CD14-positive monocyte (primary cell): ENCODE results near the gene ATP7A. TPM values are rescaled to one million over a fixed set of nuclear protein-coding genes. Genes with fewer than 3 reads are reported as not detected.

ENCODE experiments used
- DNase-seq, 3 donors: peaks; one replicate each; pipeline ENCODE4 v3.0.0-alpha.2; 2011 to 2022
- H2AFZ ChIP-seq: 2 replicates; pipeline ENCODE4 v1.6.0; 2012; ENCODE audit warnings: mild to moderate bottlenecking, low read depth, low read length, inconsistent platforms; ENCODE audit not compliant: insufficient read depth, poor library complexity, severe bottlenecking
- H3K27ac ChIP-seq, 2 donors: 1 replicate in 1 of 2; 2 replicates in 1 of 2; pipeline ENCODE4 v1.5.1; 2012 to 2013; ENCODE audit warnings: low read length in 2 of 2, control low read depth in 1 of 2, inconsistent platforms in 1 of 2, low read depth in 1 of 2, mild to moderate bottlenecking in 1 of 2
- H3K27me3 ChIP-seq, 2 donors: one replicate each; pipeline versions ENCODE4 v1.6.0 to v1.6.1; 2011 to 2013; ENCODE audit warnings: low read length in 2 of 2; ENCODE audit not compliant: control insufficient read depth in 2 of 2, insufficient read depth in 2 of 2
- H3K36me3 ChIP-seq, 2 donors: replicated peaks in 1 of 2; 1 replicate in 1 of 2; 2 replicates in 1 of 2; pipeline versions ENCODE4 v1.5.1 to v1.6.1; 2012 to 2013; ENCODE audit warnings: low read length in 2 of 2, control low read depth in 1 of 2, inconsistent platforms in 1 of 2, mild to moderate bottlenecking in 1 of 2; ENCODE audit not compliant: insufficient read depth in 2 of 2, control insufficient read depth in 1 of 2
- H3K4me1 ChIP-seq, 2 donors: 1 replicate in 1 of 2; 2 replicates in 1 of 2; pipeline versions ENCODE4 v1.5.1 to v1.6.1; 2012 to 2013; ENCODE audit warnings: low read length in 2 of 2, control low read depth in 1 of 2, inconsistent platforms in 1 of 2, mild to moderate bottlenecking in 1 of 2, moderate library complexity in 1 of 2; ENCODE audit not compliant: insufficient read depth in 2 of 2, control insufficient read depth in 1 of 2
- H3K4me2 ChIP-seq: replicated peaks from 2 replicates; pipeline ENCODE3; 2012; ENCODE audit warnings: low read length, moderate library complexity, mild to moderate bottlenecking; ENCODE audit not compliant: poor library complexity, severe bottlenecking; ENCODE audit errors: extremely low read depth
- H3K4me3 ChIP-seq, 3 experiments: fragments of 200-600 bp in 1 of 3; sonication (generic) in 1 of 3; replicated peaks in 1 of 3; 1 replicate in 2 of 3; 2 replicates in 1 of 3; pipeline ENCODE4 v1.5.1; 2011 to 2013; ENCODE audit warnings: low read length in 3 of 3, mild to moderate bottlenecking in 3 of 3, control low read depth in 2 of 3, low read depth in 2 of 3, inconsistent platforms in 1 of 3, moderate library complexity in 1 of 3
- H3K79me2 ChIP-seq: 2 replicates; pipeline ENCODE4 v1.6.0; 2012; ENCODE audit warnings: mild to moderate bottlenecking, control low read depth, inconsistent platforms, low read length, moderate library complexity; ENCODE audit not compliant: insufficient read depth
- H3K9ac ChIP-seq: 2 replicates; pipeline ENCODE4 v1.6.0; 2017; ENCODE audit warnings: low read length, mild to moderate bottlenecking; ENCODE audit not compliant: insufficient read depth, poor library complexity, severe bottlenecking
- H3K9me3 ChIP-seq, 2 donors: replicated peaks in 1 of 2; 1 replicate in 1 of 2; 2 replicates in 1 of 2; pipeline versions ENCODE4 v1.5.1 to v1.6.1; 2012 to 2013; ENCODE audit warnings: low read length in 2 of 2, control low read depth in 1 of 2; ENCODE audit not compliant: control insufficient read depth in 1 of 2, insufficient read depth in 1 of 2
- H4K20me1 ChIP-seq: 2 replicates; pipeline ENCODE4 v1.6.0; 2012; ENCODE audit warnings: mild to moderate bottlenecking, low read length, control low read depth, moderate library complexity; ENCODE audit not compliant: insufficient read depth
- H3K27ac Mint-ChIP-seq, 7 donors: one replicate each; pipeline ENCODE4 v1.8.0; 2020; ENCODE audit warnings: mild to moderate bottlenecking in 7 of 7, mixed read lengths in 7 of 7, moderate library complexity in 6 of 7, inconsistent platforms in 2 of 7
- H3K27me3 Mint-ChIP-seq, 3 donors: one replicate each; pipeline ENCODE4 v1.8.0; 2021 to 2022; ENCODE audit warnings: low read depth in 3 of 3, mild to moderate bottlenecking in 3 of 3, mixed read lengths in 3 of 3, moderate library complexity in 3 of 3, inconsistent platforms in 1 of 3
- H3K36me3 Mint-ChIP-seq, 2 donors: one replicate each; pipeline ENCODE4 v1.8.0; 2020; ENCODE audit warnings: mixed read lengths in 2 of 2, inconsistent platforms in 1 of 2, mild to moderate bottlenecking in 1 of 2
- H3K4me1 Mint-ChIP-seq: one replicate; pipeline ENCODE4 v1.8.0; 2020; ENCODE audit warnings: mild to moderate bottlenecking, mixed read lengths
- H3K4me3 Mint-ChIP-seq, 2 donors: one replicate each; pipeline ENCODE4 v1.8.0; 2020; ENCODE audit warnings: mild to moderate bottlenecking in 2 of 2, mixed read lengths in 2 of 2, moderate library complexity in 1 of 2
- H3K9me3 Mint-ChIP-seq, 7 donors: one replicate each; pipeline ENCODE4 v1.8.0; 2020 to 2022; ENCODE audit warnings: mixed read lengths in 7 of 7, mild to moderate bottlenecking in 6 of 7, moderate library complexity in 6 of 7, inconsistent platforms in 2 of 7
- WGBS: methylation state at CpG from one replicate; pipeline ENCODE4 v1.1.5; 2013; ENCODE audit warnings: missing lambda C conversion rate; ENCODE audit not compliant: insufficient coverage; 5-methylcytosine and 5-hydroxymethylcytosine counted together
- intact Hi-C, 2 donors: fragments of 100-400 bp; cut with micrococcal nuclease; formaldehyde crosslinking; loops; one replicate each; pipeline versions ENCODE4 v1.15.0 to v1.15.1; 2023
- polyA plus RNA-seq, 3 donors: library from polyadenylated mRNA; depleted of rRNA in 1 of 3; unstranded in 2 of 3; stranded (reverse) in 1 of 3; fragments of 300-500 nt in 2 of 3; fragments of >200 nt in 1 of 3; fragmentation: Illumina TruSeq in 2 of 3; gene quantifications; 1 replicate in 2 of 3; 2 replicates in 1 of 3; pipeline ENCODE4 v1.2.3, GENCODE V29; 2012 to 2021
- TF ChIP-seq, protein P1 (sequence below): fragments of 200-600 bp; IDR thresholded peaks from one replicate; pipeline ENCODE4 v1.8.0; 2022; ENCODE audit warnings: antibody characterized with exemption, mild to moderate bottlenecking

ATP7A gene
- polyA plus RNA-seq, 3 donors: 2.3 to 3.8 (median 2.8) TPM

DNA sequence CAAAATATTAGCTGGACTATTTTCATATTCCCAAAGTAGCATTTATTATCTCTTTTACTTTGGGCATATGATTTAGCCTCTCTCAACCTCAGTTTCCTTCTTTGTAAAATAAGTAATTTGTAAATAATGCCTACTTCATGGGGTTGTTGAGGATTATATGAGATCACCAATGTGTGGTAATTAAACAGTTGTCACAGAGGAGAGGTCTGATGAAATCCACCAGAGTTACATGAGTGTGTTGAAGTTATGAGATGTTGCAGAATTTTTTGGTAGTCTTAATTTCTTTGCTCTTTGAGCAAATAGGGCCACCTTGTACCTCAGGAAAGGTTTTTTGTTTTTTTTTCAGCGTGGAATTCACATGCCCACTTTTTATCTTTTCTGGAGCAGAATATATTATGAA lies 9.8 kb upstream of the ATP7A start:
- WGBS: no CpG with 5 or more reads among the region's 1 CpG
- Histone ChIP-seq H3K4me3 (peak overlapping the region; percentile 83 to 98 (median 85)), H3K4me1 (peaks cover 6 to 8% of the 10 kb centered on the region in 2 donors)

DNA sequence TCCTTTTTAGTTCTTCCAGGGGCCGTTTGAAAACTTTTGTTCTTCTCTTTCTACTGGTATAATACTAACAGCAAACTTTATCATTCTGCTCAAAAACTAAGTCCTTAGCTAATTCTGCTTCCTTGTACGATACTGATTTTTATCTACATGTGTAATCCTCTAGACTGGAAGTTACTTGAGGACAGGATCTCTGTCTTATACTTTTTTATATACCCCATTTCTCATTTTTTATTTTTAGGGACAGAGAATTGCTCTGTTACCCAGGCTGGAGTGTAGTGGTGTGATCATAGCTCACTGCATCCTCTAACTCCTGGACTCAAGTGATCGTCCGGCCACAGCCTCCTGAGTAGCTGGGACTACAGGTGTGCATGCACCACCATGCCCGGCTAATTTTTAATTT lies 9.0 kb upstream of the ATP7A start:
- Mint-ChIP-seq H3K27me3 (peaks cover 0 to 6% (median 0%) of the 10 kb centered on the region in 3 donors), H3K27ac (peak overlapping the region in 5 of 7 donors; percentile 0 to 95 (median 50)), H3K9me3 (peaks cover 0 to 7% (median 2%) of the 10 kb centered on the region in 7 donors), H3K36me3 (peaks cover 21 to 33% of the 10 kb centered on the region in 2 donors), H3K4me1 (peaks cover 6% of the 10 kb centered on the region), H3K4me3 (peak overlapping the region in 1 of 2 donors; percentile 46)
- no peaks in the 10 kb centered on the region for H3K27me3 ChIP-seq
- H3K4me3 ChIP-seq: no peak overlapping the region
- H3K9me3 ChIP-seq: no peaks in the 10 kb centered on the region
- no peaks in the 10 kb centered on the region for H4K20me1 ChIP-seq
- H3K9ac ChIP-seq: no peak overlapping the region
- TF ChIP-seq, protein P1, sequence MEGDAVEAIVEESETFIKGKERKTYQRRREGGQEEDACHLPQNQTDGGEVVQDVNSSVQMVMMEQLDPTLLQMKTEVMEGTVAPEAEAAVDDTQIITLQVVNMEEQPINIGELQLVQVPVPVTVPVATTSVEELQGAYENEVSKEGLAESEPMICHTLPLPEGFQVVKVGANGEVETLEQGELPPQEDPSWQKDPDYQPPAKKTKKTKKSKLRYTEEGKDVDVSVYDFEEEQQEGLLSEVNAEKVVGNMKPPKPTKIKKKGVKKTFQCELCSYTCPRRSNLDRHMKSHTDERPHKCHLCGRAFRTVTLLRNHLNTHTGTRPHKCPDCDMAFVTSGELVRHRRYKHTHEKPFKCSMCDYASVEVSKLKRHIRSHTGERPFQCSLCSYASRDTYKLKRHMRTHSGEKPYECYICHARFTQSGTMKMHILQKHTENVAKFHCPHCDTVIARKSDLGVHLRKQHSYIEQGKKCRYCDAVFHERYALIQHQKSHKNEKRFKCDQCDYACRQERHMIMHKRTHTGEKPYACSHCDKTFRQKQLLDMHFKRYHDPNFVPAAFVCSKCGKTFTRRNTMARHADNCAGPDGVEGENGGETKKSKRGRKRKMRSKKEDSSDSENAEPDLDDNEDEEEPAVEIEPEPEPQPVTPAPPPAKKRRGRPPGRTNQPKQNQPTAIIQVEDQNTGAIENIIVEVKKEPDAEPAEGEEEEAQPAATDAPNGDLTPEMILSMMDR: no peak
- H3K79me2 ChIP-seq: peaks cover 39% of the 10 kb centered on the region
- DNase-seq: no peak
- no peak overlapping the region for H2AFZ ChIP-seq
- H3K4me1 ChIP-seq: peaks cover 6 to 8% of the 10 kb centered on the region in 2 donors
- H3K27ac ChIP-seq: no peak overlapping the region
- intact Hi-C loops: loop anchor here in 1 of 2 donors (10.0 kb wide), 1 partner anchor 123 kb away; no protein-coding TSS in a partner anchor
- no peak overlapping the region for H3K4me2 ChIP-seq
- WGBS: 100% methylated on average over 1 of the region's 5 CpGs
- peaks cover 22 to 39% of the 10 kb centered on the region in 2 donors for H3K36me3 ChIP-seq

More for the DNA sequence above, 9.8 kb upstream of the ATP7A start:
- Histone ChIP-seq H3K9ac (peak overlapping the region; percentile 67), H3K79me2 (peaks cover 39% of the 10 kb centered on the region), H3K4me2 (peak overlapping the region; percentile 64), H3K36me3 (peaks cover 19 to 34% of the 10 kb centered on the region in 2 donors), H4K20me1 (no peaks in the 10 kb centered on the region), H3K27me3 (no peaks in the 10 kb centered on the region), H3K27ac (peak overlapping the region in 1 of 2 donors; percentile 89), H2AFZ (no peak overlapping the region), H3K9me3 (no peaks in the 10 kb centered on the region)
- H3K4me3 Mint-ChIP-seq: peak overlapping the region; percentile 86 to 94
- H3K36me3 Mint-ChIP-seq: peaks cover 21 to 30% of the 10 kb centered on the region in 2 donors
- H3K9me3 Mint-ChIP-seq: peaks cover 0 to 7% (median 2%) of the 10 kb centered on the region in 7 donors
- H3K4me1 Mint-ChIP-seq: peaks cover 6% of the 10 kb centered on the region
- TF ChIP-seq, protein P1: no peak
- DNase-seq: peak; percentile 37 to 67 (median 53)
- H3K27ac Mint-ChIP-seq: peak overlapping the region; percentile 26 to 98 (median 95)
- intact Hi-C loops: loop anchor here in 1 of 2 donors (10.0 kb wide), 1 partner anchor 124 kb away; no protein-coding TSS in a partner anchor
- peaks cover 0 to 6% (median 0%) of the 10 kb centered on the region in 3 donors for H3K27me3 Mint-ChIP-seq
